GM23338 (cell line): ENCODE results near the gene ATP9B.

ENCODE experiments used
- EZH2 ChIP-seq: fragments of 200-600 bp; sonication (generic); IDR thresholded peaks from one replicate; pipeline ENCODE4 v1.8.0; 2017; ENCODE audit warnings: antibody characterized with exemption, mild to moderate bottlenecking, low read depth; ENCODE audit not compliant: unreplicated experiment
- EZH2phosphoT487 ChIP-seq: fragments of 200-600 bp; sonication (generic); IDR thresholded peaks from one replicate; pipeline ENCODE4 v1.8.1; 2018; ENCODE audit warnings: antibody characterized with exemption; ENCODE audit not compliant: unreplicated experiment
- JUNB ChIP-seq: IDR thresholded peaks from one replicate; pipeline ENCODE4 v1.6.1; 2016; ENCODE audit warnings: antibody characterized with exemption; ENCODE audit not compliant: unreplicated experiment
- POLR2AphosphoS5 ChIP-seq: IDR thresholded peaks from 2 replicates; pipeline ENCODE4 v1.6.1; 2016; ENCODE audit warnings: antibody characterized with exemption, low read depth
- TF ChIP-seq, protein P1 (sequence below), 2 experiments: fragments of 200-600 bp in 1 of 2; sonication (generic) in 1 of 2; conservative IDR thresholded peaks; 2 replicates each; pipeline versions ENCODE4 v1.5.1 to v1.6.1; 2016 to 2017; ENCODE audit warnings: antibody characterized with exemption in 2 of 2, low read depth in 2 of 2, mild to moderate bottlenecking in 2 of 2, moderate library complexity in 1 of 2
- TF ChIP-seq, protein P2 (sequence below): IDR thresholded peaks from 2 replicates; pipeline ENCODE4 v1.6.1; 2016; ENCODE audit warnings: antibody characterized with exemption

DNA sequence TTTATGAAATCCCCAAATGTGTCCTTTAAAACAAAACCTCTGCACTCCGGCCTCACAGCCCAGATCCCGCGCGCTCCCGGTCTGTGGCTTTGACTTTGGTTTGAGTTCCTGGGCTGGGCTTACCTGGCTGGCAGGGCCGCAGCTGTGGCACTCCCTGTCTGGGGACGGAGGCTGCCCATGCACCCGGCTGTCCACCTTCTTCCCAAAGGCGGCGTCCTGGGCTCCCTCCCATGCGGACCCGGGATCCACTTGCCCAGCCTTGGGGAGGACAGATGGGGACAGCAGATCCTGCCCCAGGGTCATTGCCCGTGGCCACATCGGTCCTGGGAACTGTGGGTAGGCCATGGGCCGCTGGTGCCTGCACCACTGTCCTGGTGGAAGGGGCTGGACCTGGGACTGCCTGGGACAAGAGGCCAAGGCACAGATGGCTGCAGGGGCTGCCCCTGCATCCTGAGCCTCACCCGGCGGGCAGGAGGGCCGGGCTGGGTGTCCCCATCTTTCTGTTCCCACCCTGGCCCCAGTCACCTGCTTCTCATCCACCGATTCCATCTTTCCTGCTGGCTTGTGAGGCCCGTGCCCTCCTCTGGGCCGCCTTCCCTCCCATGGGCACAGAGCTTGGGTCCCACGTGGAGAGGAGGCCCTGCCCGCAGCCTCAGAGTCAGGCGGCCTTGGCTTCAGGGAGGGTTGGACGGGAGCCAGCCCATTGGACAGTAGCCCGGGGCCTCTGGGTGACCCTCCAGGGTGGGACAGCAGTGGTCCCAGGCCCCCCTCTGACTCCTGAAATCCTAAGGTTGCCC is 354.2 kb downstream of the ATP9B start:
- TF ChIP-seq, protein P1, sequence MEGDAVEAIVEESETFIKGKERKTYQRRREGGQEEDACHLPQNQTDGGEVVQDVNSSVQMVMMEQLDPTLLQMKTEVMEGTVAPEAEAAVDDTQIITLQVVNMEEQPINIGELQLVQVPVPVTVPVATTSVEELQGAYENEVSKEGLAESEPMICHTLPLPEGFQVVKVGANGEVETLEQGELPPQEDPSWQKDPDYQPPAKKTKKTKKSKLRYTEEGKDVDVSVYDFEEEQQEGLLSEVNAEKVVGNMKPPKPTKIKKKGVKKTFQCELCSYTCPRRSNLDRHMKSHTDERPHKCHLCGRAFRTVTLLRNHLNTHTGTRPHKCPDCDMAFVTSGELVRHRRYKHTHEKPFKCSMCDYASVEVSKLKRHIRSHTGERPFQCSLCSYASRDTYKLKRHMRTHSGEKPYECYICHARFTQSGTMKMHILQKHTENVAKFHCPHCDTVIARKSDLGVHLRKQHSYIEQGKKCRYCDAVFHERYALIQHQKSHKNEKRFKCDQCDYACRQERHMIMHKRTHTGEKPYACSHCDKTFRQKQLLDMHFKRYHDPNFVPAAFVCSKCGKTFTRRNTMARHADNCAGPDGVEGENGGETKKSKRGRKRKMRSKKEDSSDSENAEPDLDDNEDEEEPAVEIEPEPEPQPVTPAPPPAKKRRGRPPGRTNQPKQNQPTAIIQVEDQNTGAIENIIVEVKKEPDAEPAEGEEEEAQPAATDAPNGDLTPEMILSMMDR (conservative IDR thresholded peaks at IDR 0.05; ENCODE audit: low read depth in 2 of 2), result no peak
- TF ChIP-seq EZH2 (no peak), POLR2AphosphoS5 (no peak), EZH2phosphoT487 (no peak), JUNB (no peak)
- TF ChIP-seq, protein P2, sequence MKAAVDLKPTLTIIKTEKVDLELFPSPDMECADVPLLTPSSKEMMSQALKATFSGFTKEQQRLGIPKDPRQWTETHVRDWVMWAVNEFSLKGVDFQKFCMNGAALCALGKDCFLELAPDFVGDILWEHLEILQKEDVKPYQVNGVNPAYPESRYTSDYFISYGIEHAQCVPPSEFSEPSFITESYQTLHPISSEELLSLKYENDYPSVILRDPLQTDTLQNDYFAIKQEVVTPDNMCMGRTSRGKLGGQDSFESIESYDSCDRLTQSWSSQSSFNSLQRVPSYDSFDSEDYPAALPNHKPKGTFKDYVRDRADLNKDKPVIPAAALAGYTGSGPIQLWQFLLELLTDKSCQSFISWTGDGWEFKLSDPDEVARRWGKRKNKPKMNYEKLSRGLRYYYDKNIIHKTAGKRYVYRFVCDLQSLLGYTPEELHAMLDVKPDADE, result no peak
